Measurements from ENCODE around the gene CCDC12. TPM values are rescaled to one million over a fixed set of nuclear protein-coding genes. Genes with fewer than 3 reads are reported as not detected.

The CCDC12 gene
- total and polyA plus RNA-seq, 9 of the 15 experiments (the other 6 are each of a cell fraction or from before 2014, with no cell fraction given): 8.9 to 201 (median 86.9) TPM

- peak in 1 of 3 experiments; percentile 42; a peak in 1 of 6 replicates for TF ChIP-seq ZBTB11 (CRISPR knock-in tag; IDR thresholded peaks at IDR 0.05)
- no peak for TF ChIP-seq PRDM10 (IDR thresholded peaks at IDR 0.05; ENCODE audit: partially characterized antibody)
- no peak for TF ChIP-seq E2F1 (CRISPR knock-in tag; IDR thresholded peaks at IDR 0.05)
- TF ChIP-seq ZBTB8A (IDR thresholded peaks at IDR 0.05; ENCODE audit: partially characterized antibody): no peak
- TF ChIP-seq MBD1 (CRISPR knock-in tag; IDR thresholded peaks at IDR 0.05): no peak
- TF ChIP-seq MAZ (CRISPR knock-in tag; conservative IDR thresholded peaks at IDR 0.05 in 1 of 2, IDR thresholded peaks at IDR 0.05 in 1 of 2): peak in 1 of 2 experiments; percentile 29; a peak in 2 of 4 replicates
- peak; percentile 25; the same call in 1 of the 2 replicates for TF ChIP-seq LEF1 (IDR thresholded peaks at IDR 0.05)
- TF ChIP-seq ZBTB1 (CRISPR knock-in tag; IDR thresholded peaks at IDR 0.05; ENCODE audit: borderline replicate concordance, low read depth): no peak
- no peak for TF ChIP-seq PYGO2 (tag; IDR thresholded peaks at IDR 0.05)
- TF ChIP-seq ASH1L (IDR thresholded peaks at IDR 0.05; ENCODE audit: borderline replicate concordance, low read depth, partially characterized antibody): no peak
- TF ChIP-seq STAT6 (CRISPR knock-in tag; IDR thresholded peaks at IDR 0.05): 0 out of 2 replicates have a peak, but pooled peaks have one; percentile 40
These were observed 27.5 kb downstream of the CCDC12 start (continued) for GRCh38 chr3:46948830-46949671.
